ENCODE results near the gene AKAP3. TPM values are rescaled to one million over a fixed set of nuclear protein-coding genes. Genes with fewer than 3 reads are reported as not detected.

Gene AKAP3
- total RNA-seq, result 0.55 and 0.71 TPM in 2 replicates

- intact Hi-C loops (cut with micrococcal nuclease), result loop anchor here (1.0 to 5.0 kb wide), 3 partner anchors 44 to 326 kb away; partner anchors contain the start of gene TIGAR
- Mint-ChIP-seq H3K36me3 (ENCODE audit: low read depth) (peaks cover 9% of the 10 kb centered on the region), H3K4me3 (ENCODE audit: low read depth) (peak within 1 kb of the TSS; percentile 100)
These were observed at the start of gene AKAP3, which contains the start of gene NDUFA9 for GRCh38 chr12:4648501-4649357. TSS of gene AKAP3 (minus strand) at chr12:4649051. CDS start at chr12:4638196, 10,855 bp downstream. TSS of gene NDUFA9 (plus strand) at chr12:4649114. CDS start at chr12:4649127, 13 bp downstream.

DNA sequence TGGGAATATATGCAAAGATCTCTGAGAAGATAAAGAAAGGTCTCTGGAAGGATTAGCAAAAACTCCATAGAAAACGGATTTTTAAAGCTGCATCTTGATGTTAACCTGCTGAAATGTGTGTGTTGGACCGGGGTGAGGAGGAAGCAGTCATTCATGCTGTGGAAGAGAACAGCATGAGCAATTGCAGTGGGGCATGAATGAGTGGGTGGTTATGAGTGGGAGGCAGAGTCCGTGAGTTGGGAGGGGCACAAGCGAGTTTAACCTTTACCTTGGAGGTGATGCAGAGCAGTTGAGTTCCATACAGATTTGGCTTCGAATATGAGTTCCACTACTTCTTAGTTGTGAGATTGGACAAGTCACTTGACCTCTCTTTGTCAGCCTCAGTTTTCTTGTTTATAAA, 41.9 kb upstream of the AKAP3 start:
- Mint-ChIP-seq H3K27me3 (ENCODE audit: low read depth) (no peaks in the 10 kb centered on the region), H3K4me3 (ENCODE audit: low read depth) (no peak overlapping the region), H3K4me1 (ENCODE audit: low read depth) (peaks cover 2% of the 10 kb centered on the region), H3K9me3 (no peaks in the 10 kb centered on the region), H3K36me3 (ENCODE audit: low read depth) (peaks cover 26% of the 10 kb centered on the region), H3K27ac (no peak overlapping the region)
- intact Hi-C loops (cut with micrococcal nuclease), result no loop called here
- DNase-seq (ENCODE audit: low spot score), result no peak

More at GRCh38 chr12:4648501-4649357, at the start of gene AKAP3, which contains the start of gene NDUFA9:
- no peaks in the 10 kb centered on the region for H3K27me3 Mint-ChIP-seq (ENCODE audit: low read depth)
- DNase-seq (ENCODE audit: low spot score), result peak; percentile 80
- peak within 1 kb of the TSS; percentile 97 for H3K27ac Mint-ChIP-seq
- peaks cover 42% of the 10 kb centered on the region for H3K4me1 Mint-ChIP-seq (ENCODE audit: low read depth)
- H3K9me3 Mint-ChIP-seq, result no peaks in the 10 kb centered on the region

DNA sequence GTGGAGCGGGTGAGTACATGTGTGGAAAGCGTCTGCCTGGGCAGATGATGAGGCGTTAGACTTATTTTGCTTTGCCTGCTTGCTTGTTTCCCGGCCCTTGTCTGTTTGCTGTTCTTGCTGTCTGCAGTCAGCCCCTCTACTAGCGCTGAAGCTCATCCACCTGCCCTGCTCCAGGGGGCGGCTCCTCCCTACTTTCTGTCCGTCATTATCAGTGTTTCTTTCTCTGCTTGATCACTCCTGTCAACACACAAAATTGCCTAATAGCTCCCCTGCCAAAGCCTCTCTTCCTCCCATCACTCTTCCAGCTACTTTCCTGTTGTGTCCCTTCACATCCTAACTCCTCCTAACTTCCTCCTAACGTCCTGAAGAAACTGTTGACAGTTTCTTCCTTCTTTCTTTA, 36.5 kb upstream of the AKAP3 start:
- Mint-ChIP-seq H3K27ac (no peak overlapping the region), H3K36me3 (ENCODE audit: low read depth) (peaks cover 49% of the 10 kb centered on the region), H3K4me1 (ENCODE audit: low read depth) (no peaks in the 10 kb centered on the region), H3K9me3 (no peaks in the 10 kb centered on the region), H3K4me3 (ENCODE audit: low read depth) (no peak overlapping the region), H3K27me3 (ENCODE audit: low read depth) (no peaks in the 10 kb centered on the region)
- intact Hi-C loops (cut with micrococcal nuclease), result no loop called here
- DNase-seq (ENCODE audit: low spot score), result no peak

DNA sequence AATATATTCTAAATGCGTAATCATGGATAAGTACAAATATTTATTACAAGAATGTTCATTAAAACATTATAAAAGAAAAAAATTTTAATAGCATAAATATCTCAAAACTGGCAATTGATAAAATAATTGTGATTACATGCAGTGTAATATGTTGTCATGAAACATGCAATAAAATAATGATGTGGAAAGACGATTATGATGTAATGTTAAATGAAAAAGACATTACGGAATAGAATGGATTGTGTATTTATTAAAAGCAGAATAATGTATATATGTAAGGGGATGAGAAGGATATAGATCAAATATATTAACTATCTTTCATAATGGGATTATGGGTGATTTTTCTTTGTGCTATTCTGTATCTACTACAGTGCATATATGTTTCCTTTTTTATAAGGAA, 32.9 kb upstream of the AKAP3 start:
- no peaks in the 10 kb centered on the region for H3K4me1 Mint-ChIP-seq (ENCODE audit: low read depth)
- no peaks in the 10 kb centered on the region for H3K27me3 Mint-ChIP-seq (ENCODE audit: low read depth)
- no peak overlapping the region for H3K4me3 Mint-ChIP-seq (ENCODE audit: low read depth)
- no peaks in the 10 kb centered on the region for H3K9me3 Mint-ChIP-seq
- DNase-seq (ENCODE audit: low spot score), result no peak
- intact Hi-C loops (cut with micrococcal nuclease), result no loop called here
- no peak overlapping the region for H3K27ac Mint-ChIP-seq
- H3K36me3 Mint-ChIP-seq (ENCODE audit: low read depth), result peaks cover 44% of the 10 kb centered on the region

- Mint-ChIP-seq H3K36me3 (ENCODE audit: low read depth) (peaks cover 32% of the 10 kb centered on the region), H3K27me3 (ENCODE audit: low read depth) (no peaks in the 10 kb centered on the region)
These were observed 30.9 kb upstream of the AKAP3 start for GRCh38 chr12:4679711-4680110.

GRCh38 chr12:4665236-4665635, 16.4 kb upstream of the AKAP3 start:
- intact Hi-C loops (cut with micrococcal nuclease), result no loop called here
- peaks cover 2% of the 10 kb centered on the region for H3K4me1 Mint-ChIP-seq (ENCODE audit: low read depth)

More at GRCh38 chr12:4679711-4680110, 30.9 kb upstream of the AKAP3 start:
- no peak overlapping the region for H3K4me3 Mint-ChIP-seq (ENCODE audit: low read depth)
- DNase-seq (ENCODE audit: low spot score), result no peak
- H3K4me1 Mint-ChIP-seq (ENCODE audit: low read depth), result no peaks in the 10 kb centered on the region
- H3K9me3 Mint-ChIP-seq, result peaks cover 4% of the 10 kb centered on the region
- intact Hi-C loops (cut with micrococcal nuclease), result no loop called here
- H3K27ac Mint-ChIP-seq, result no peak overlapping the region

GRCh38 chr12:4663971-4664505, 15.2 kb upstream of the AKAP3 start:
- Mint-ChIP-seq H3K27me3 (ENCODE audit: low read depth) (no peaks in the 10 kb centered on the region), H3K4me3 (ENCODE audit: low read depth) (no peak overlapping the region), H3K27ac (no peak overlapping the region), H3K36me3 (ENCODE audit: low read depth) (peaks cover 51% of the 10 kb centered on the region), H3K9me3 (no peaks in the 10 kb centered on the region), H3K4me1 (ENCODE audit: low read depth) (peaks cover 2% of the 10 kb centered on the region)
- no peak for DNase-seq (ENCODE audit: low spot score)
- intact Hi-C loops (cut with micrococcal nuclease), result no loop called here

More at GRCh38 chr12:4665236-4665635, 16.4 kb upstream of the AKAP3 start:
- H3K27ac Mint-ChIP-seq, result no peak overlapping the region
- H3K4me3 Mint-ChIP-seq (ENCODE audit: low read depth), result no peak overlapping the region
- no peak for DNase-seq (ENCODE audit: low spot score)
- H3K9me3 Mint-ChIP-seq, result no peaks in the 10 kb centered on the region
- H3K27me3 Mint-ChIP-seq (ENCODE audit: low read depth), result no peaks in the 10 kb centered on the region
- H3K36me3 Mint-ChIP-seq (ENCODE audit: low read depth), result peaks cover 63% of the 10 kb centered on the region

- no peaks in the 10 kb centered on the region for H3K9me3 Mint-ChIP-seq
- H3K4me3 Mint-ChIP-seq (ENCODE audit: low read depth), result no peak overlapping the region
- no peak for DNase-seq (ENCODE audit: low spot score)
- H3K4me1 Mint-ChIP-seq (ENCODE audit: low read depth), result peaks cover 33% of the 10 kb centered on the region
- H3K27me3 Mint-ChIP-seq (ENCODE audit: low read depth), result no peaks in the 10 kb centered on the region
- intact Hi-C loops (cut with micrococcal nuclease), result no loop called here
- no peak overlapping the region for H3K27ac Mint-ChIP-seq
- peaks cover 40% of the 10 kb centered on the region for H3K36me3 Mint-ChIP-seq (ENCODE audit: low read depth)
These were observed 4.8 kb upstream of the AKAP3 start for GRCh38 chr12:4653691-4654090.

DNA sequence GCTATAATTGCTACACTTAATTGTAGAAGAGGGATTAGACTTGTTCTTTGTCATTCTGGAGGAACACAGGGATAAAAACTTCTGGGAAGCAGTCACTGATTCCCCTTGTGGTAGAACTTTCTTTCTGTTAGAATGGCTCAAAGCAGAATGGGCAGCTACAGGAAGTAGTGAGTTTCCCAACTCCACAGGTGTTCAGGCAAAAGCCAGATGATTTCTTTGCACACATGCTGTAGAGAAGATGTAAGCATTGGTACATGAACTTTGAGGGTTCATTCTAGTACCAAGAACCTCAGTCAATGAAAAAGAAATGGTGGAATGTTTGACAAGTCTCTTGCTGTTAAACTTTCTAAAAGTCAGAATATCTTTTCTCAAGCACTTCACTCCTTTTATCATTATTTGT, 4.4 kb upstream of the AKAP3 start:
- DNase-seq (ENCODE audit: low spot score), result no peak
- intact Hi-C loops (cut with micrococcal nuclease), result no loop called here
- H3K9me3 Mint-ChIP-seq, result no peaks in the 10 kb centered on the region
- peaks cover 39% of the 10 kb centered on the region for H3K36me3 Mint-ChIP-seq (ENCODE audit: low read depth)
- H3K4me1 Mint-ChIP-seq (ENCODE audit: low read depth), result peaks cover 34% of the 10 kb centered on the region
- H3K4me3 Mint-ChIP-seq (ENCODE audit: low read depth), result no peak overlapping the region
- no peaks in the 10 kb centered on the region for H3K27me3 Mint-ChIP-seq (ENCODE audit: low read depth)
- H3K27ac Mint-ChIP-seq, result no peak overlapping the region

DNA sequence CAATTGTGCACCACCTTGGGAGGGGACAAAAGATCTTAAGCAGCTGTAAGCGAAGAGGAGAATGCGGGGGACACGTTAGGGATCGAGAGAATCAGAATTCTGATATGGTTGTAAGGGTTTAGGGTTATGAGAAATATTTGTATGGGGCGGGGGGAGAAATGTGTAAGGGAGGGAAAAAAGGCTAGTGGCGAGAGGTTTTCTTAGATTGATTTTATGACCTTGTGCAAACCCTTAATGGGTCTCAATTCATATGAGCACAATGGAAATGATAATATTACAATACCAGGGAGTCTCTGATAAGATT, 459 bp upstream of the AKAP3 start:
- peak overlapping the region; percentile 97 for H3K27ac Mint-ChIP-seq
- H3K27me3 Mint-ChIP-seq (ENCODE audit: low read depth), result no peaks in the 10 kb centered on the region
- no peaks in the 10 kb centered on the region for H3K9me3 Mint-ChIP-seq
- DNase-seq (ENCODE audit: low spot score), result no peak
- intact Hi-C loops (cut with micrococcal nuclease), result loop anchor here (1.0 to 5.0 kb wide), 3 partner anchors 45 to 327 kb away; partner anchors contain the start of gene TIGAR
- peaks cover 14% of the 10 kb centered on the region for H3K36me3 Mint-ChIP-seq (ENCODE audit: low read depth)
- H3K4me1 Mint-ChIP-seq (ENCODE audit: low read depth), result peaks cover 45% of the 10 kb centered on the region
- H3K4me3 Mint-ChIP-seq (ENCODE audit: low read depth), result peak overlapping the region; percentile 100

- intact Hi-C loops (cut with micrococcal nuclease), result loop anchor here (5.0 kb wide), 2 partner anchors 179 to 326 kb away; partner anchors contain the start of gene TIGAR
- Mint-ChIP-seq H3K27me3 (ENCODE audit: low read depth) (peaks cover under 1% of the 10 kb centered on the region), H3K4me3 (ENCODE audit: low read depth) (peak overlapping the region; percentile 100), H3K36me3 (ENCODE audit: low read depth) (peaks cover 9% of the 10 kb centered on the region), H3K4me1 (ENCODE audit: low read depth) (peaks cover 39% of the 10 kb centered on the region), H3K9me3 (no peaks in the 10 kb centered on the region), H3K27ac (peak overlapping the region; percentile 97)
- no peak for DNase-seq (ENCODE audit: low spot score)
These were observed 749 bp downstream of the AKAP3 start for GRCh38 chr12:4648104-4648500.

DNA sequence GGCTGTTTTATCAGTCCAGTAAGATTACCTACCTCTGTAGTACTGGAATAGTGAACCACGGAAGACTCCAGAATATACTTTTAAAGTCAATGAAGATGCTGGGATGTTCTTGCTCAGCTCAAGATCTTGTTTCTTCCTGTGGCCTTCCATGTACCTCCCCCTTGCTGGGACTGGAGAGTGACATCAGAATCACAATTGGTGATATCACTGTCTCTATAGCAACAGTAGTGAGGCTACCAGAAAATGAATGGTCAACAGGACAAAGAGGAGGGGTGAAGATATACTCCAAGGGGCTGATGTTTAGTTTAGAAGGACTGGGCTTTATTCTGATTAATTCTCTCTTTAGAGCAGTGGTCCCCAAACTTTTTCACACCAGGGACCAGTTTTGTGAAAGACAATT, 3.8 kb downstream of the AKAP3 start:
- no peaks in the 10 kb centered on the region for H3K36me3 Mint-ChIP-seq (ENCODE audit: low read depth)
- intact Hi-C loops (cut with micrococcal nuclease), result loop anchor here (5.0 kb wide), 2 partner anchors 182 to 323 kb away; partner anchors contain the start of gene TIGAR
- H3K27me3 Mint-ChIP-seq (ENCODE audit: low read depth), result peaks cover 17% of the 10 kb centered on the region
- no peak for DNase-seq (ENCODE audit: low spot score)
- H3K9me3 Mint-ChIP-seq, result no peaks in the 10 kb centered on the region
- H3K4me1 Mint-ChIP-seq (ENCODE audit: low read depth), result peaks cover 18% of the 10 kb centered on the region
- no peak overlapping the region for H3K4me3 Mint-ChIP-seq (ENCODE audit: low read depth)
- no peak overlapping the region for H3K27ac Mint-ChIP-seq

- Mint-ChIP-seq H3K27ac (no peak overlapping the region), H3K4me1 (ENCODE audit: low read depth) (peaks cover 11% of the 10 kb centered on the region), H3K4me3 (ENCODE audit: low read depth) (no peak overlapping the region), H3K27me3 (ENCODE audit: low read depth) (peaks cover 17% of the 10 kb centered on the region), H3K9me3 (no peaks in the 10 kb centered on the region), H3K36me3 (ENCODE audit: low read depth) (no peaks in the 10 kb centered on the region)
- intact Hi-C loops (cut with micrococcal nuclease), result no loop called here
- no peak for DNase-seq (ENCODE audit: low spot score)
These were observed 5.1 kb downstream of the AKAP3 start for GRCh38 chr12:4643747-4644146.
